ENCODE measurements around the gene SPAG8. TPM values are rescaled to one million over a fixed set of nuclear protein-coding genes. Genes with fewer than 3 reads are reported as not detected.
A peak's percentile ranks its signal among the peaks of the same experiment; 100 is the strongest.

SPAG8 gene
- total RNA-seq, 1 donor from 2014 or later: 3.5 TPM

GRCh38 chr9:35840881-35841644 is 29.0 kb upstream of the SPAG8 start:
- intact Hi-C loops (cut with DNase I): no loop called here
- DNase-seq (ENCODE audit: low spot score): peak; percentile 51

- intact Hi-C loops (cut with DNase I): loop anchor here (5.0 kb wide), 1 partner anchor 32 kb away; the partner anchor contains the start of gene OR13J1
These were observed 27.9 kb upstream of the SPAG8 start for GRCh38 chr9:35839926-35840325.

GRCh38 chr9:35836595-35836994 is 24.5 kb upstream of the SPAG8 start:
- intact Hi-C loops (cut with DNase I): loop anchor here (5.0 kb wide), 1 partner anchor 36 kb away; the partner anchor contains the start of gene OR13J1
- peak; percentile 66 for DNase-seq (ENCODE audit: low spot score)

More at GRCh38 chr9:35839926-35840325, 27.9 kb upstream of the SPAG8 start:
- DNase-seq (ENCODE audit: low spot score): peak; percentile 20

GRCh38 chr9:35835766-35836165 is 23.7 kb upstream of the SPAG8 start:
- intact Hi-C loops (cut with DNase I): loop anchor here (5.0 kb wide), 1 partner anchor 37 kb away; the partner anchor contains the start of gene OR13J1
- peak; percentile 51 for DNase-seq (ENCODE audit: low spot score)

- DNase-seq (ENCODE audit: low spot score): peak; percentile 69
- intact Hi-C loops (cut with DNase I): loop anchor here (5.0 kb wide), 1 partner anchor 37 kb away; the partner anchor contains the start of gene OR13J1
These were observed 23.2 kb upstream of the SPAG8 start for GRCh38 chr9:35835216-35835632.

GRCh38 chr9:35834260-35835215 is 22.5 kb upstream of the SPAG8 start:
- intact Hi-C loops (cut with DNase I): loop anchor here (5.0 kb wide), 1 partner anchor 38 kb away; the partner anchor contains the start of gene OR13J1
- peak; percentile 39 for DNase-seq (ENCODE audit: low spot score)

- peak; percentile 41 for DNase-seq (ENCODE audit: low spot score)
- intact Hi-C loops (cut with DNase I): no loop called here
These were observed 20.8 kb upstream of the SPAG8 start for GRCh38 chr9:35832814-35833213.

GRCh38 chr9:35831040-35831439 is 19.0 kb upstream of the SPAG8 start:
- intact Hi-C loops (cut with DNase I): no loop called here

GRCh38 chr9:35829764-35830096 is 17.7 kb upstream of the SPAG8 start:
- DNase-seq (ENCODE audit: low spot score): no peak
- intact Hi-C loops (cut with DNase I): loop anchor here (2.0 kb wide), 1 partner anchor 53 kb away; no protein-coding TSS in a partner anchor

More at GRCh38 chr9:35831040-35831439, 19.0 kb upstream of the SPAG8 start:
- DNase-seq (ENCODE audit: low spot score): peak; percentile 54

- peak; percentile 98 for DNase-seq (ENCODE audit: low spot score)
- intact Hi-C loops (cut with DNase I): loop anchor here (2.0 kb wide), 1 partner anchor 54 kb away; no protein-coding TSS in a partner anchor
These were observed 17.2 kb upstream of the SPAG8 start, which contains the start of gene TMEM8B for GRCh38 chr9:35829084-35829763. Gene TMEM8B (plus strand): TSS chr9:35829228. CDS start chr9:35829448, 220 bp downstream.

GRCh38 chr9:35828716-35829083 is 16.6 kb upstream of the SPAG8 start, which contains the start of gene FAM221B:
Gene FAM221B (minus strand): TSS chr9:35828732. CDS start chr9:35826161, 2,571 bp downstream.
- DNase-seq (ENCODE audit: low spot score): no peak
- intact Hi-C loops (cut with DNase I): loop anchor here (2.0 kb wide), 1 partner anchor 54 kb away; no protein-coding TSS in a partner anchor

GRCh38 chr9:35827486-35827885 is 15.4 kb upstream of the SPAG8 start:
- DNase-seq (ENCODE audit: low spot score): no peak
- intact Hi-C loops (cut with DNase I): no loop called here

GRCh38 chr9:35826071-35826701 is 14.1 kb upstream of the SPAG8 start:
- intact Hi-C loops (cut with DNase I): no loop called here
- DNase-seq (ENCODE audit: low spot score): peak; percentile 63

- DNase-seq (ENCODE audit: low spot score): no peak
- intact Hi-C loops (cut with DNase I): no loop called here
These were observed 10.9 kb upstream of the SPAG8 start for GRCh38 chr9:35822926-35823325.

- DNase-seq (ENCODE audit: low spot score): no peak
- intact Hi-C loops (cut with DNase I): no loop called here
These were observed 8.0 kb upstream of the SPAG8 start for GRCh38 chr9:35820076-35820475.

- DNase-seq (ENCODE audit: low spot score): no peak
- intact Hi-C loops (cut with DNase I): no loop called here
These were observed 6.3 kb upstream of the SPAG8 start for GRCh38 chr9:35818341-35818740.

GRCh38 chr9:35816708-35817107 is 4.6 kb upstream of the SPAG8 start:
- intact Hi-C loops (cut with DNase I): no loop called here
- peak; percentile 27 for DNase-seq (ENCODE audit: low spot score)

- DNase-seq (ENCODE audit: low spot score): peak; percentile 96
- intact Hi-C loops (cut with DNase I): loop anchor here (5.0 kb wide), 2 partner anchors 83 to 158 kb away; partner anchors contain the start of genes CCDC107, CREB3, RMRP and TLN1
These were observed 2.9 kb upstream of the SPAG8 start, which contains the start of gene HINT2 for GRCh38 chr9:35814841-35815543. Gene HINT2 (minus strand): TSS chr9:35815042. CDS start chr9:35814979, 63 bp downstream.
